ENCODE results near the gene AIFM3. TPM values are rescaled to one million over a fixed set of nuclear protein-coding genes. Genes with fewer than 3 reads are reported as not detected.

The AIFM3 gene
- total and polyA plus RNA-seq, 2 experiments from 2014 or later: 0.45 to 1.5 TPM

GRCh38 chr22:21026783-21027692, 60.0 kb downstream of the AIFM3 start:
- no peaks in the 10 kb centered on the region for H3K4me1 ChIP-seq (ENCODE audit: insufficient read depth)
- H3K27me3 ChIP-seq (ENCODE audit: insufficient read depth): peaks cover 11% of the 10 kb centered on the region; the same call in 1 of the 2 replicates
- no peaks in the 10 kb centered on the region for H3K79me2 ChIP-seq (replicated peaks; ENCODE audit: insufficient read depth)
- H3K27me3 Mint-ChIP-seq (ENCODE audit: insufficient read depth, low read depth, poor library complexity): peaks cover 22% of the 10 kb centered on the region
- no peaks in the 10 kb centered on the region for H3K36me3 ChIP-seq (ENCODE audit: insufficient read depth)
- no peaks in the 10 kb centered on the region; the same call in 2 of the 3 replicates for H3K9me3 Mint-ChIP-seq
- H3K27ac ChIP-seq (ENCODE audit: low read depth): no peak overlapping the region
- DNase-seq (ENCODE audit: low spot score) (no peak), ATAC-seq (no peak)
- no peak overlapping the region for H3K27ac Mint-ChIP-seq
- TF ChIP-seq, protein P1, sequence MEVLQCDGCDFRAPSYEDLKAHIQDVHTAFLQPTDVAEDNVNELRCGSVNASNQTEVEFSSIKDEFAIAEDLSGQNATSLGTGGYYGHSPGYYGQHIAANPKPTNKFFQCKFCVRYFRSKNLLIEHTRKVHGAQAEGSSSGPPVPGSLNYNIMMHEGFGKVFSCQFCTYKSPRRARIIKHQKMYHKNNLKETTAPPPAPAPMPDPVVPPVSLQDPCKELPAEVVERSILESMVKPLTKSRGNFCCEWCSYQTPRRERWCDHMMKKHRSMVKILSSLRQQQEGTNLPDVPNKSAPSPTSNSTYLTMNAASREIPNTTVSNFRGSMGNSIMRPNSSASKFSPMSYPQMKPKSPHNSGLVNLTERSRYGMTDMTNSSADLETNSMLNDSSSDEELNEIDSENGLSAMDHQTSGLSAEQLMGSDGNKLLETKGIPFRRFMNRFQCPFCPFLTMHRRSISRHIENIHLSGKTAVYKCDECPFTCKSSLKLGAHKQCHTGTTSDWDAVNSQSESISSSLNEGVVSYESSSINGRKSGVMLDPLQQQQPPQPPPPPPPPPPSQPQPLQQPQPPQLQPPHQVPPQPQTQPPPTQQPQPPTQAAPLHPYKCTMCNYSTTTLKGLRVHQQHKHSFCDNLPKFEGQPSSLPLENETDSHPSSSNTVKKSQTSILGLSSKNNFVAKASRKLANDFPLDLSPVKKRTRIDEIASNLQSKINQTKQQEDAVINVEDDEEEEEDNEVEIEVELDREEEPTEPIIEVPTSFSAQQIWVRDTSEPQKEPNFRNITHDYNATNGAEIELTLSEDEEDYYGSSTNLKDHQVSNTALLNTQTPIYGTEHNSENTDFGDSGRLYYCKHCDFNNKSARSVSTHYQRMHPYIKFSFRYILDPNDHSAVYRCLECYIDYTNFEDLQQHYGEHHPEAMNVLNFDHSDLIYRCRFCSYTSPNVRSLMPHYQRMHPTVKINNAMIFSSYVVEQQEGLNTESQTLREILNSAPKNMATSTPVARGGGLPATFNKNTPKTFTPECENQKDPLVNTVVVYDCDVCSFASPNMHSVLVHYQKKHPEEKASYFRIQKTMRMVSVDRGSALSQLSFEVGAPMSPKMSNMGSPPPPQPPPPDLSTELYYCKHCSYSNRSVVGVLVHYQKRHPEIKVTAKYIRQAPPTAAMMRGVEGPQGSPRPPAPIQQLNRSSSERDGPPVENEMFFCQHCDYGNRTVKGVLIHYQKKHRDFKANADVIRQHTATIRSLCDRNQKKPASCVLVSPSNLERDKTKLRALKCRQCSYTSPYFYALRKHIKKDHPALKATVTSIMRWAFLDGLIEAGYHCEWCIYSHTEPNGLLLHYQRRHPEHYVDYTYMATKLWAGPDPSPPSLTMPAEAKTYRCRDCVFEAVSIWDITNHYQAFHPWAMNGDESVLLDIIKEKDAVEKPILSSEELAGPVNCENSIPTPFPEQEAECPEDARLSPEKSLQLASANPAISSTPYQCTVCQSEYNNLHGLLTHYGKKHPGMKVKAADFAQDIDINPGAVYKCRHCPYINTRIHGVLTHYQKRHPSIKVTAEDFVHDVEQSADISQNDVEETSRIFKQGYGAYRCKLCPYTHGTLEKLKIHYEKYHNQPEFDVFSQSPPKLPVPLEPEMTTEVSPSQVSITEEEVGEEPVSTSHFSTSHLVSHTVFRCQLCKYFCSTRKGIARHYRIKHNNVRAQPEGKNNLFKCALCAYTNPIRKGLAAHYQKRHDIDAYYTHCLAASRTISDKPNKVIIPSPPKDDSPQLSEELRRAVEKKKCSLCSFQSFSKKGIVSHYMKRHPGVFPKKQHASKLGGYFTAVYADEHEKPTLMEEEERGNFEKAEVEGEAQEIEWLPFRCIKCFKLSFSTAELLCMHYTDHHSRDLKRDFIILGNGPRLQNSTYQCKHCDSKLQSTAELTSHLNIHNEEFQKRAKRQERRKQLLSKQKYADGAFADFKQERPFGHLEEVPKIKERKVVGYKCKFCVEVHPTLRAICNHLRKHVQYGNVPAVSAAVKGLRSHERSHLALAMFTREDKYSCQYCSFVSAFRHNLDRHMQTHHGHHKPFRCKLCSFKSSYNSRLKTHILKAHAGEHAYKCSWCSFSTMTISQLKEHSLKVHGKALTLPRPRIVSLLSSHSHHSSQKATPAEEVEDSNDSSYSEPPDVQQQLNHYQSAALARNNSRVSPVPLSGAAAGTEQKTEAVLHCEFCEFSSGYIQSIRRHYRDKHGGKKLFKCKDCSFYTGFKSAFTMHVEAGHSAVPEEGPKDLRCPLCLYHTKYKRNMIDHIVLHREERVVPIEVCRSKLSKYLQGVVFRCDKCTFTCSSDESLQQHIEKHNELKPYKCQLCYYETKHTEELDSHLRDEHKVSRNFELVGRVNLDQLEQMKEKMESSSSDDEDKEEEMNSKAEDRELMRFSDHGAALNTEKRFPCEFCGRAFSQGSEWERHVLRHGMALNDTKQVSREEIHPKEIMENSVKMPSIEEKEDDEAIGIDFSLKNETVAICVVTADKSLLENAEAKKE (CRISPR knock-in tag; IDR thresholded peaks at IDR 0.05): no peak
- no peak for TF ChIP-seq REST (IDR thresholded peaks at IDR 0.05; ENCODE audit: unreplicated experiment)
- no peak for TF ChIP-seq ZNF114 (CRISPR knock-in tag; IDR thresholded peaks at IDR 0.05)
- no peak overlapping the region for H3K4me2 ChIP-seq
- H4K20me1 ChIP-seq (replicated peaks; ENCODE audit: insufficient read depth): no peaks in the 10 kb centered on the region
- no peaks in the 10 kb centered on the region for H3K36me3 Mint-ChIP-seq (ENCODE audit: low read depth)
- H2AFZ ChIP-seq: no peak overlapping the region
- no peak overlapping the region for H3K4me3 ChIP-seq
- H3F3A ChIP-seq (replicated peaks; ENCODE audit: low read depth): no peaks in the 10 kb centered on the region
- no peak overlapping the region for H3K4me3 Mint-ChIP-seq
- H3K9me2 ChIP-seq (ENCODE audit: insufficient read depth): no peaks in the 10 kb centered on the region
- peaks cover 8% of the 10 kb centered on the region for H3K4me1 Mint-ChIP-seq
